Measurements from ENCODE around the gene RAMACL. TPM values are rescaled to one million over a fixed set of nuclear protein-coding genes. Genes with fewer than 3 reads are reported as not detected.
"Not testable (repeated sequence)": the region's sequence is repeated elsewhere in the genome, so short reads cannot be mapped to it uniquely, and the experiment has no call there.

The RAMACL gene
- total RNA-seq = 1.0 TPM

DNA sequence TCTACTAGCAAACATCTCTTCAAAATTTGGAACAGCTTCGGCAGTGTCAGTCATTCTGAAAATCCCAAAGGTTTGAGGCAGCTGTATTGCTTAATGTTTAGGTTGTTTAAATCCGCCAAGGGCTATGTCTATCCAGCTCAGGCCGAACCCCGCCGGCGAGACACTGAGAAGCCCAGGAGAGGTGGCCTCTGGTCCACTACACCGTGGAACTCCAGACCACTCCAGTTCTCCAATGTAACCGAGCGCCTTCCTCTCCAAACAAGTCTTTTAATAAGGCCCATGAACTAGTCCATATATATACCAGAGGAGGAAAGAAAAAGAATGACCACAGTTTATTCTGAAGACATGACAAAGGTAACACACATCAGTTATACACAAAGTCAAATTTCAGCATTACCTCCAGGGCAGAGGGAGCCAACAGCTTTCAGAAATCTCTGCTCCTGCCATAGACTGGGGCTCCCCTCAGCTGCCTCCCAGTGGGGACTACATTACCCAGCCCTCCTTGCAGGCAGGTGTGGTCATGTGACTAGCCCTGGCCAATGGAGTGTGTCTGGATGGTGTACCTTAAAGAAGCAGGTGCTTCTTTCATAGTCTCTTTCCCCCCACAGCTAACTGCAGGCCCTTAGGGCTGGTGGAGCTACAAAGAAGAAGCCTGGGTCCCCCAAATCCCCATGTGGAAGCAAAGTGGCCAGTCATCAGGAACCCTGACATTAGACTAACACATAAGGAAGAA is at the start of gene RAMACL:
Gene RAMACL (minus strand): TSS at position 255 of the 733 bp plus-strand sequence. CDS start 201 bp downstream, at position 54.
- no peaks in the 10 kb centered on the region for H3K27me3 ChIP-seq (ENCODE audit: control insufficient read depth in 3 of 3, insufficient read depth in 3 of 3, low read length in 3 of 3)
- H3K27ac ChIP-seq (ENCODE audit: low read depth, low read length) = no peak within 1 kb of the TSS
- no peaks in the 10 kb centered on the region for H3K9me3 ChIP-seq (ENCODE audit: control insufficient read depth in 3 of 3, low read length in 3 of 3)
- H3K9ac ChIP-seq (ENCODE audit: low read depth in 1 of 3, low read length in 3 of 3) = no peak within 1 kb of the TSS
- H3K4me1 ChIP-seq (ENCODE audit: control insufficient read depth in 3 of 3, insufficient read depth in 3 of 3, low read length in 3 of 3) = peaks cover 17 to 26% (median 23%) of the 10 kb centered on the region in 3 donors
- H3K4me3 ChIP-seq (ENCODE audit: low read length in 3 of 3) = no peak within 1 kb of the TSS
- no peaks in the 10 kb centered on the region for H3K36me3 ChIP-seq (ENCODE audit: control insufficient read depth in 3 of 3, insufficient read depth in 3 of 3, low read length in 3 of 3)

GRCh38 chr6:166635013-166635970 is 48.8 kb upstream of the RAMACL start:
- Histone ChIP-seq H3K4me1 (ENCODE audit: control insufficient read depth in 3 of 3, insufficient read depth in 3 of 3, low read length in 3 of 3) (peaks cover 28 to 49% (median 45%) of the 10 kb centered on the region in 3 donors), H3K27ac (ENCODE audit: low read depth, low read length) (no peak overlapping the region), H3K9ac (ENCODE audit: low read depth in 1 of 3, low read length in 3 of 3) (no peak overlapping the region), H3K4me3 (ENCODE audit: low read length in 3 of 3) (no peak overlapping the region), H3K27me3 (ENCODE audit: control insufficient read depth in 3 of 3, insufficient read depth in 3 of 3, low read length in 3 of 3) (no peaks in the 10 kb centered on the region), H3K36me3 (ENCODE audit: control insufficient read depth in 3 of 3, insufficient read depth in 3 of 3, low read length in 3 of 3) (no peaks in the 10 kb centered on the region), H3K9me3 (ENCODE audit: control insufficient read depth in 3 of 3, low read length in 3 of 3) (no peaks in the 10 kb centered on the region)

DNA sequence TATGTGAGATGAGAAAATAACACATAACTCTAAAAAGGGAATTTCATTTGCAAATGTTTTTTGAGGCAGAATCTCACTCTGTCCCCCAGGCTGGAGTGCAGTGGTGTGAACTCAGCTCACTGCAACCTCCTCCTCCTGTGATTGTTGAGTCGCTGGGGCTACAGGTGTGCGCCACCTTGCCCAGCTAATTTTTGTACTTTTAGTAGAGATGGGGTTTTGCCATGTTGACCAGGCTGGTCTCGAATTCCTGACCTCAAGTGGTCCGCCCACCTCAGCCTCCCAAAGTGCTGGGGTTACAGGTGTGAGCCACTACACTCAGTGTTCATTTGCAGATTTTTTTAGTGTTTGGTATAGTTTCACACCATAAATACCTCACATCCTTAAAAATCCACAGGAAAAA is 48.1 kb upstream of the RAMACL start:
- H3K27me3 ChIP-seq (ENCODE audit: control insufficient read depth in 3 of 3, insufficient read depth in 3 of 3, low read length in 3 of 3); H3K9ac ChIP-seq (ENCODE audit: low read depth in 1 of 3, low read length in 3 of 3); H3K9me3 ChIP-seq (ENCODE audit: control insufficient read depth in 3 of 3, low read length in 3 of 3); H3K36me3 ChIP-seq (ENCODE audit: control insufficient read depth in 3 of 3, insufficient read depth in 3 of 3, low read length in 3 of 3); H3K4me3 ChIP-seq (ENCODE audit: low read length in 3 of 3): not testable (repeated sequence)
- Histone ChIP-seq H3K4me1 (ENCODE audit: control insufficient read depth in 3 of 3, insufficient read depth in 3 of 3, low read length in 3 of 3) (peaks cover 29 to 56% (median 49%) of the 10 kb centered on the region in 3 donors), H3K27ac (ENCODE audit: low read depth, low read length) (peak overlapping the region; percentile 85)

- Histone ChIP-seq H3K27ac (ENCODE audit: low read depth, low read length) (peak overlapping the region; percentile 85), H3K9me3 (ENCODE audit: control insufficient read depth in 3 of 3, low read length in 3 of 3) (no peaks in the 10 kb centered on the region), H3K27me3 (ENCODE audit: control insufficient read depth in 3 of 3, insufficient read depth in 3 of 3, low read length in 3 of 3) (no peaks in the 10 kb centered on the region), H3K4me1 (ENCODE audit: control insufficient read depth in 3 of 3, insufficient read depth in 3 of 3, low read length in 3 of 3) (peaks cover 31 to 62% (median 46%) of the 10 kb centered on the region in 3 donors), H3K4me3 (ENCODE audit: low read length in 3 of 3) (peak overlapping the region in 2 of 3 donors; percentile 52 to 70), H3K36me3 (ENCODE audit: control insufficient read depth in 3 of 3, insufficient read depth in 3 of 3, low read length in 3 of 3) (no peaks in the 10 kb centered on the region), H3K9ac (ENCODE audit: low read depth in 1 of 3, low read length in 3 of 3) (peak overlapping the region in 1 of 3 donors; percentile 66)
These were observed 47.5 kb upstream of the RAMACL start for GRCh38 chr6:166633732-166634535.

DNA sequence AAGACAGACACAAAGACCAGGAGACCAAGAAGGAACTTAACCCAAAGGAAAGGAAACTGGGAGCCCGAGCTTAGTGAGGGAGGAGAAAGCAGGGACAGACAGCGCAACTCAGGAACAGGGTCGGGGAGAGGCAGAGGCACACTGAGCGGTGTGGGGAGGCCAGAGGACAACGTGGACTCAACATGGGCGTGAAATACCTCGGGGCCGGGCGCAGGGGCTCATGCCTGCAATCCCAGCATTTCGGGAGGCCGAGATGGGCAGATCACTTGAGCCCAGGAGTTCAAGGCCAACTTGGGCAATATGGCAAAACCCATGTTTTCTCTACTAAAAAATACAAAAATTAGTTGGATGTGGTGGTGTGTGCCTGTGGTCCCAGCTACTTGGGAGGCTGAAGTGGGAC is 46.3 kb upstream of the RAMACL start:
- H3K36me3 ChIP-seq (ENCODE audit: control insufficient read depth in 3 of 3, insufficient read depth in 3 of 3, low read length in 3 of 3) = no peaks in the 10 kb centered on the region
- no peak overlapping the region for H3K4me3 ChIP-seq (ENCODE audit: low read length in 3 of 3)
- H3K27ac ChIP-seq (ENCODE audit: low read depth, low read length) = peak overlapping the region; percentile 85
- H3K9me3 ChIP-seq (ENCODE audit: control insufficient read depth in 3 of 3, low read length in 3 of 3) = no peaks in the 10 kb centered on the region
- no peaks in the 10 kb centered on the region for H3K27me3 ChIP-seq (ENCODE audit: control insufficient read depth in 3 of 3, insufficient read depth in 3 of 3, low read length in 3 of 3)
- no peak overlapping the region for H3K9ac ChIP-seq (ENCODE audit: low read depth in 1 of 3, low read length in 3 of 3)
- H3K4me1 ChIP-seq (ENCODE audit: control insufficient read depth in 3 of 3, insufficient read depth in 3 of 3, low read length in 3 of 3) = peaks cover 42 to 71% (median 56%) of the 10 kb centered on the region in 3 donors

DNA sequence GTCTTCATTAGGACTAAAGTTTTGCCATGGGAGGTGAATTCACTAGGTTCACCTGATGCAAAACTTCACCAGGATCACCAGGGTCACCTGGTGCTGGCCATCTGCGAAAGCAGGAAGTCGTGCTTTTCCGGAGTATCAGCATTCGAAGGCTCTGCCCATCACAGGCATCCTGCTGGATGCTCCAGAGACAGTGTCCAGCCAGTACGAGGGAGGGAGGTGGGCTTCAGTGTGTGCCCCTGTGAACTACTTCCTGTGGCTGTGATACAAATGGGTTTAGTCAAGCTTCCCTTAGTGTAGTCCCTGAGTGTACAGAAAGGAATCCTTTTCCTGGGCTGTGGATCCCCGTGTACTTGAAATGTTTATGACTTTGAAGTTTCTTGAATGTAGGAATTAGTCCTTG is 44.0 kb upstream of the RAMACL start:
- Histone ChIP-seq H3K36me3 (ENCODE audit: control insufficient read depth in 3 of 3, insufficient read depth in 3 of 3, low read length in 3 of 3) (no peaks in the 10 kb centered on the region), H3K27me3 (ENCODE audit: control insufficient read depth in 3 of 3, insufficient read depth in 3 of 3, low read length in 3 of 3) (no peaks in the 10 kb centered on the region), H3K4me1 (ENCODE audit: control insufficient read depth in 3 of 3, insufficient read depth in 3 of 3, low read length in 3 of 3) (peaks cover 32 to 60% (median 45%) of the 10 kb centered on the region in 3 donors), H3K4me3 (ENCODE audit: low read length in 3 of 3) (no peak overlapping the region), H3K9me3 (ENCODE audit: control insufficient read depth in 3 of 3, low read length in 3 of 3) (no peaks in the 10 kb centered on the region), H3K27ac (ENCODE audit: low read depth, low read length) (no peak overlapping the region), H3K9ac (ENCODE audit: low read depth in 1 of 3, low read length in 3 of 3) (no peak overlapping the region)

DNA sequence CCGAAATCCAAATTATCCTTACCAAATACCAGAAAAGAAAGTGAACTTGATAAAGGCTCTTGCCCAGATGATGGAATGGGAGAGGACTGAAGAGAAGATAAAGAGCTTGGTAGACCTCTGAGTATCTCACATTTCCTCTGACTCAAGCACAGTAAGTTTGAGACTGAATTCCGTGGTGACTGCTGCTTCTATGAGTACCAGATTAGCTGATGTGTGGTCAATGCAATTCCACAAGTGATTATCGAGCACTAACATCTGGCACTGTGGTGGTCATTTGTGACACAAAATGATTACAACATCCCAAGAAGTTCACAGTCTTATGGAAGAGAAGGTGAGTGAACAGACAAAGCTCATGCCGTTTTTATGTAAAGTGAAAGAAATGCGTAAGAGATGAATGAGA is 43.1 kb upstream of the RAMACL start:
- Histone ChIP-seq H3K4me3 (ENCODE audit: low read length in 3 of 3) (no peak overlapping the region), H3K4me1 (ENCODE audit: control insufficient read depth in 3 of 3, insufficient read depth in 3 of 3, low read length in 3 of 3) (peaks cover 32 to 60% (median 42%) of the 10 kb centered on the region in 3 donors), H3K9me3 (ENCODE audit: control insufficient read depth in 3 of 3, low read length in 3 of 3) (no peaks in the 10 kb centered on the region), H3K9ac (ENCODE audit: low read depth in 1 of 3, low read length in 3 of 3) (no peak overlapping the region), H3K36me3 (ENCODE audit: control insufficient read depth in 3 of 3, insufficient read depth in 3 of 3, low read length in 3 of 3) (no peaks in the 10 kb centered on the region), H3K27ac (ENCODE audit: low read depth, low read length) (no peak overlapping the region), H3K27me3 (ENCODE audit: control insufficient read depth in 3 of 3, insufficient read depth in 3 of 3, low read length in 3 of 3) (no peaks in the 10 kb centered on the region)

DNA sequence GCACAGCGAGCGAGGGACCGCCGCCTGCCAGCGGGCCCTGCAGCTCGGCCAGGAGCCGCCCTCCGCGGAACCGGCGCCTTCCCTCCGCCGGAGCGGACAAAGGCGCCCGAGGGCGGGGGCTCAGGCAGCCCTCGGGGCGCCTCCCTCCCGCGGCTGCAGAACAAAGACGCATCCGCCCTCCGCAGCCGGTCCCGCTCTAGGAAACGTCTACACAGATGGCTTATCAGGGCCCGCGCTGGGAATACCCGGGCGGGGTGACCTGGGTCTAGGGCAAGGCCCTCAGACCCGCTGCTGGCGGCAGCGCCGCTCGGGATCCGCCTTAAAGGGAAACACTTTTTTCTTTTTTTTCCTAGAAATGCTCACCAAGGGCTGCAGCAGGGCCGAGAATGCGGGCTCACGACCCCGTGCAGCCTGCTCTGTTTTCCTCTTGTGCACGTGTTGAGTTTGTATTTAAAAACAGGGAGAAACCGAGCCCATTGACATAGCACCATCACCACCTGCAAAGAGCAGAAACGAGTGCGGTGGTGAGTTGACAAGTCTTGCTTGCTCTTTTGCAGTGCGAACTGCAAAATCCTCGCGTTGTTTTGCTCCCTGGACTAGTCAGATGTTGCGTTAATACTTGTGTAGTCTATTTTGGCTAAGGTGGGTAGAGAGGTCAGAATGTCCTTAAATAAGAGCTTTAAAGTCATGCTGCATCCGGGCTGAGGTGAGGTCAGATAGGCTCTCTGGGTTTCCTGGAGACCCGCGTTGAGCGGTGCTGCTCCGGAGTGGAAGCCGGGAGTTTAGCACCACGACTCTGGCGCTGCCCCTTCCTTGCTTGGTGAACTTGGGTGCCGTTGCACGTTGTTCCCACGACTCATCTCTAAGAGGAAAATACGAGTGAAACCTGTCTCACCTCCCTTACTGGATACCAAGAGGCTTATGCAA is 41.7 kb upstream of the RAMACL start:
- peak overlapping the region; percentile 63 to 93 (median 66) for H3K9ac ChIP-seq (ENCODE audit: low read depth in 1 of 3, low read length in 3 of 3)
- peaks cover 34 to 54% (median 39%) of the 10 kb centered on the region in 3 donors for H3K4me1 ChIP-seq (ENCODE audit: control insufficient read depth in 3 of 3, insufficient read depth in 3 of 3, low read length in 3 of 3)
- H3K36me3 ChIP-seq (ENCODE audit: control insufficient read depth in 3 of 3, insufficient read depth in 3 of 3, low read length in 3 of 3) = no peaks in the 10 kb centered on the region
- H3K27me3 ChIP-seq (ENCODE audit: control insufficient read depth in 3 of 3, insufficient read depth in 3 of 3, low read length in 3 of 3) = no peaks in the 10 kb centered on the region
- H3K9me3 ChIP-seq (ENCODE audit: control insufficient read depth in 3 of 3, low read length in 3 of 3) = no peaks in the 10 kb centered on the region
- H3K4me3 ChIP-seq (ENCODE audit: low read length in 3 of 3) = peak overlapping the region; percentile 71 to 84 (median 80)
- H3K27ac ChIP-seq (ENCODE audit: low read depth, low read length) = peak overlapping the region; percentile 74
